ENCODE results near the gene IARS2. TPM values are rescaled to one million over a fixed set of nuclear protein-coding genes. Genes with fewer than 3 reads are reported as not detected.
A peak's percentile ranks its signal among the peaks of the same experiment; 100 is the strongest.

The IARS2 gene
- total RNA-seq, 1 experiment from 2014 or later, result 72.9 TPM

GRCh38 chr1:220135755-220136154 lies 41.8 kb downstream of the IARS2 start:
- H3T11ph ChIP-seq (ENCODE audit: low read length), result no peak overlapping the region
- H3K79me2 ChIP-seq (ENCODE audit: insufficient read depth, low read length), result no peaks in the 10 kb centered on the region
- TF ChIP-seq CTCF (conservative IDR thresholded peaks at IDR 0.05), result no peak
- H3K79me1 ChIP-seq (ENCODE audit: insufficient read depth, low read depth, low read length, poor library complexity, severe bottlenecking), result no peaks in the 10 kb centered on the region
- no peak overlapping the region for H3K23ac ChIP-seq (ENCODE audit: insufficient read length, low read depth, low read length)
- no peak overlapping the region for H3K9ac ChIP-seq (ENCODE audit: extremely low read depth, insufficient read length, low read length)
- no CpG with 5 or more reads among the region's 2 CpGs for WGBS (ENCODE audit: extremely low coverage, insufficient read length, low lambda C conversion rate)
- H2BK120ac ChIP-seq (ENCODE audit: low read depth, low read length, poor library complexity, severe bottlenecking), result no peak overlapping the region
- no peak overlapping the region for H2BK20ac ChIP-seq (ENCODE audit: low read depth, low read length, poor library complexity, severe bottlenecking)
- no peak overlapping the region for H3K18ac ChIP-seq (ENCODE audit: insufficient read length, low read depth, low read length)
- no peaks in the 10 kb centered on the region for H3K23me2 ChIP-seq (ENCODE audit: insufficient read length, low read depth, low read length, poor library complexity, severe bottlenecking)
- Mint-ChIP-seq H3K27me3 (ENCODE audit: low read depth) (no peaks in the 10 kb centered on the region), H3K4me1 (0 out of 4 replicates have a peak, but pooled peaks cover 2% of the 10 kb centered on the region in 2 experiments), H3K4me3 (no peak overlapping the region), H3K9me3 (no peaks in the 10 kb centered on the region), H3K27ac (peak overlapping the region in 2 of 3 experiments; percentile 3 to 40; a peak in 1 of 7 replicates), H3K36me3 (ENCODE audit: insufficient read depth in 1 of 3, low read depth in 3 of 3) (peaks cover 21 to 69% (median 58%) of the 10 kb centered on the region in 3 experiments; a peak in 6 of 7 replicates)
- H3K4ac ChIP-seq (ENCODE audit: low read depth, low read length), result no peak overlapping the region
- no peaks in the 10 kb centered on the region for H3K9me3 ChIP-seq (ENCODE audit: control insufficient read depth, low read depth, low read length)
- H2BK12ac ChIP-seq (ENCODE audit: insufficient read length, low read depth, low read length), result no peak overlapping the region
- H2AFZ ChIP-seq (ENCODE audit: low read length), result no peak overlapping the region
- no peak overlapping the region for H3K27ac ChIP-seq (ENCODE audit: insufficient read length, low read depth, low read length)
- no peaks in the 10 kb centered on the region for H3K27me3 ChIP-seq (ENCODE audit: insufficient read depth, low read length)
- no peaks in the 10 kb centered on the region for H3K4me1 ChIP-seq (ENCODE audit: insufficient read depth, low read length)
- no peak overlapping the region for H2AK5ac ChIP-seq (ENCODE audit: insufficient read length, low read length)
- no peak for DNase-seq
- no peaks in the 10 kb centered on the region for H4K20me1 ChIP-seq (ENCODE audit: control insufficient read depth, insufficient read depth, insufficient read length)
- H2BK5ac ChIP-seq (ENCODE audit: insufficient read length, low read length), result no peak overlapping the region
- no peak overlapping the region for H4K91ac ChIP-seq (ENCODE audit: insufficient read length, low read depth, low read length)
- H3K4me2 ChIP-seq (ENCODE audit: insufficient read depth, insufficient read length, low read length), result no peak overlapping the region
- H3K56ac ChIP-seq (ENCODE audit: insufficient read length, low read depth, low read length), result no peak overlapping the region
- no peak overlapping the region for H4K8ac ChIP-seq (replicated peaks; ENCODE audit: insufficient read length, low read depth, low read length)
- H2BK15ac ChIP-seq (ENCODE audit: low read depth, low read length), result no peak overlapping the region
- no peak overlapping the region for H3K14ac ChIP-seq (ENCODE audit: insufficient read depth, low read length)
- H4K5ac ChIP-seq (ENCODE audit: insufficient read length, low read depth, low read length), result no peak overlapping the region
